ENCODE data around the gene SLC2A3. TPM values are rescaled to one million over a fixed set of nuclear protein-coding genes. Genes with fewer than 3 reads are reported as not detected.
"Not testable (repeated sequence)": the region's sequence is repeated elsewhere in the genome, so short reads cannot be mapped to it uniquely, and the experiment has no call there.

The SLC2A3 gene
- polyA plus RNA-seq, 1 donor from 2014 or later = 65.3 TPM

- peaks cover 0 to 3% (median 0%) of the 10 kb centered on the region in 3 donors for H3K9me3 Mint-ChIP-seq
- H3K36me3 Mint-ChIP-seq = no peaks in the 10 kb centered on the region
- no peak overlapping the region for H3K4me3 Mint-ChIP-seq
- H3K27ac Mint-ChIP-seq = no peak overlapping the region
- H3K27me3 Mint-ChIP-seq = no peaks in the 10 kb centered on the region
- H3K4me1 Mint-ChIP-seq = no peaks in the 10 kb centered on the region
Observed at GRCh38 chr12:7907009-7907408, 29.0 kb downstream of the SLC2A3 start.

- H3K9me3 Mint-ChIP-seq, H3K27ac Mint-ChIP-seq, H3K4me3 Mint-ChIP-seq, H3K27me3 Mint-ChIP-seq, H3K4me1 Mint-ChIP-seq, H3K36me3 Mint-ChIP-seq: not testable (repeated sequence)
Observed at GRCh38 chr12:7906303-7906702, 29.7 kb downstream of the SLC2A3 start.

- not testable (repeated sequence) for H3K36me3 Mint-ChIP-seq, H3K27me3 Mint-ChIP-seq, H3K9me3 Mint-ChIP-seq, H3K4me1 Mint-ChIP-seq, H3K4me3 Mint-ChIP-seq, H3K27ac Mint-ChIP-seq
Observed at GRCh38 chr12:7905600-7906125, 30.3 kb downstream of the SLC2A3 start.

GRCh38 chr12:7905071-7905470 lies 30.9 kb downstream of the SLC2A3 start:
- no peaks in the 10 kb centered on the region for H3K4me1 Mint-ChIP-seq
- no peaks in the 10 kb centered on the region for H3K9me3 Mint-ChIP-seq
- no peak overlapping the region for H3K27ac Mint-ChIP-seq
- no peaks in the 10 kb centered on the region for H3K36me3 Mint-ChIP-seq
- H3K27me3 Mint-ChIP-seq = no peaks in the 10 kb centered on the region
- H3K4me3 Mint-ChIP-seq = no peak overlapping the region

- not testable (repeated sequence) for H3K4me3 Mint-ChIP-seq, H3K9me3 Mint-ChIP-seq, H3K27ac Mint-ChIP-seq, H3K36me3 Mint-ChIP-seq, H3K4me1 Mint-ChIP-seq, H3K27me3 Mint-ChIP-seq
Observed at GRCh38 chr12:7902416-7902815, 33.6 kb downstream of the SLC2A3 start.

- H3K4me1 Mint-ChIP-seq = no peaks in the 10 kb centered on the region
- no peaks in the 10 kb centered on the region for H3K36me3 Mint-ChIP-seq
- H3K27ac Mint-ChIP-seq = no peak overlapping the region
- no peak overlapping the region for H3K4me3 Mint-ChIP-seq
- no peaks in the 10 kb centered on the region for H3K27me3 Mint-ChIP-seq
- peaks cover 0 to 2% (median 0%) of the 10 kb centered on the region in 3 donors for H3K9me3 Mint-ChIP-seq
Observed at GRCh38 chr12:7899755-7900154, 36.2 kb downstream of the SLC2A3 start.

GRCh38 chr12:7896726-7897125 lies 39.3 kb downstream of the SLC2A3 start:
- H3K4me1 Mint-ChIP-seq, H3K4me3 Mint-ChIP-seq, H3K27ac Mint-ChIP-seq, H3K27me3 Mint-ChIP-seq, H3K36me3 Mint-ChIP-seq, H3K9me3 Mint-ChIP-seq: not testable (repeated sequence)

GRCh38 chr12:7892186-7892980 lies 43.6 kb downstream of the SLC2A3 start:
- Mint-ChIP-seq H3K4me1 (peaks cover 0 to 1% (median 1%) of the 10 kb centered on the region in 3 donors), H3K4me3 (no peak overlapping the region), H3K36me3 (no peaks in the 10 kb centered on the region), H3K27ac (peak overlapping the region in 1 of 3 donors; percentile 47), H3K9me3 (no peaks in the 10 kb centered on the region), H3K27me3 (no peaks in the 10 kb centered on the region)

GRCh38 chr12:7884689-7885088 lies 51.3 kb downstream of the SLC2A3 start:
- Mint-ChIP-seq H3K4me1 (peaks cover 0 to 5% (median 3%) of the 10 kb centered on the region in 3 donors), H3K27ac (no peak overlapping the region), H3K4me3 (no peak overlapping the region), H3K9me3 (no peaks in the 10 kb centered on the region), H3K36me3 (no peaks in the 10 kb centered on the region), H3K27me3 (peaks cover 3% of the 10 kb centered on the region)

- H3K9me3 Mint-ChIP-seq, H3K4me3 Mint-ChIP-seq, H3K27ac Mint-ChIP-seq, H3K4me1 Mint-ChIP-seq, H3K27me3 Mint-ChIP-seq, H3K36me3 Mint-ChIP-seq: not testable (repeated sequence)
Observed at GRCh38 chr12:7881736-7882120, 54.3 kb downstream of the SLC2A3 start.

GRCh38 chr12:7880952-7881735 lies 54.8 kb downstream of the SLC2A3 start:
- not testable (repeated sequence) for H3K27me3 Mint-ChIP-seq, H3K27ac Mint-ChIP-seq, H3K4me3 Mint-ChIP-seq, H3K36me3 Mint-ChIP-seq, H3K9me3 Mint-ChIP-seq, H3K4me1 Mint-ChIP-seq

GRCh38 chr12:7879246-7879645 lies 56.7 kb downstream of the SLC2A3 start:
- no peak overlapping the region for H3K4me3 Mint-ChIP-seq
- H3K4me1 Mint-ChIP-seq = no peaks in the 10 kb centered on the region
- H3K27ac Mint-ChIP-seq = no peak overlapping the region
- H3K27me3 Mint-ChIP-seq = peaks cover 5% of the 10 kb centered on the region
- no peaks in the 10 kb centered on the region for H3K36me3 Mint-ChIP-seq
- H3K9me3 Mint-ChIP-seq = no peaks in the 10 kb centered on the region

- peaks cover 13% of the 10 kb centered on the region for H3K27me3 Mint-ChIP-seq
- no peak overlapping the region for H3K27ac Mint-ChIP-seq
- no peaks in the 10 kb centered on the region for H3K9me3 Mint-ChIP-seq
- H3K4me3 Mint-ChIP-seq = no peak overlapping the region
- no peaks in the 10 kb centered on the region for H3K4me1 Mint-ChIP-seq
- no peaks in the 10 kb centered on the region for H3K36me3 Mint-ChIP-seq
Observed at GRCh38 chr12:7877420-7877819, 58.6 kb downstream of the SLC2A3 start.

- Mint-ChIP-seq H3K27me3 (peaks cover 22% of the 10 kb centered on the region), H3K4me1 (no peaks in the 10 kb centered on the region)
Observed at GRCh38 chr12:7872566-7873319, 63.2 kb downstream of the SLC2A3 start, which contains the start of gene SLC2A14. SLC2A14 (minus strand) TSS chr12:7872915; CDS start chr12:7869880, 3,035 bp downstream.

GRCh38 chr12:7870335-7870734 lies 65.7 kb downstream of the SLC2A3 start:
- no peak overlapping the region for H3K27ac Mint-ChIP-seq
- H3K4me3 Mint-ChIP-seq = no peak overlapping the region
- H3K36me3 Mint-ChIP-seq = no peaks in the 10 kb centered on the region
- peaks cover 0 to 3% (median 0%) of the 10 kb centered on the region in 3 donors for H3K4me1 Mint-ChIP-seq
- H3K9me3 Mint-ChIP-seq = no peaks in the 10 kb centered on the region
- peaks cover 25% of the 10 kb centered on the region for H3K27me3 Mint-ChIP-seq

More at GRCh38 chr12:7872566-7873319, 63.2 kb downstream of the SLC2A3 start, which contains the start of gene SLC2A14:
- Mint-ChIP-seq H3K27ac (peak within 1 kb of the TSS in 1 of 3 donors; percentile 74), H3K36me3 (no peaks in the 10 kb centered on the region), H3K4me3 (peak within 1 kb of the TSS in 1 of 4 donors; percentile 71), H3K9me3 (no peaks in the 10 kb centered on the region)

Data from IgD-negative memory B cell (primary cell).